SK-N-DZ (cell line): ENCODE results near the gene FBXO4.
"Not testable (repeated sequence)": the region's sequence is repeated elsewhere in the genome, so short reads cannot be mapped to it uniquely, and the experiment has no call there.

Experiments used
- DNase-seq: peaks from one replicate; pipeline ENCODE4 v3.0.0-alpha.2; 2015; ENCODE audit warnings: low spot score

The FBXO4 gene

DNA sequence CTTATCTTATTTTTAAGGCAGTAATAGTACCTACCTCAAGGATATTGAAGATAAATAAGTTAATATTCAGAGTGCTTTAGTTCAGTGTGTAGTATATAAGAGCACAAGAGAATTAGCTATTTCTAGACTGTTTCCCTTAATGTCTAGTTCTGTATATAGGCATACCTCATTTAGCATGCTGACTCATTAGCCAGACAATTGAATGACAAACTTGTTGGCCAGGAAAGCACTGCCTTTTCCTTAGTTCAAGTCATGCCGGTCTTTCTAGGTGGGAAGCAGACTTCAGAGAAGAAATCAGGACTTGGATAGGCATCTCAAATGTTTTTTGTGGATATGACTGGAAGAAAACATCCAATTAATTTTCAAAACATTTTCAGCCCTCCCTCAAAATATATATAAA, 3.2 kb upstream of the FBXO4 start:
- DNase-seq: no peak

GRCh38 chr5:41924526-41924871, 582 bp upstream of the FBXO4 start:
- DNase-seq: no peak

- DNase-seq: no peak
Measured at GRCh38 chr5:41925555-41925951, 472 bp downstream of the FBXO4 start.

GRCh38 chr5:41927604-41928003, 2.5 kb downstream of the FBXO4 start:
- DNase-seq: no peak

DNA sequence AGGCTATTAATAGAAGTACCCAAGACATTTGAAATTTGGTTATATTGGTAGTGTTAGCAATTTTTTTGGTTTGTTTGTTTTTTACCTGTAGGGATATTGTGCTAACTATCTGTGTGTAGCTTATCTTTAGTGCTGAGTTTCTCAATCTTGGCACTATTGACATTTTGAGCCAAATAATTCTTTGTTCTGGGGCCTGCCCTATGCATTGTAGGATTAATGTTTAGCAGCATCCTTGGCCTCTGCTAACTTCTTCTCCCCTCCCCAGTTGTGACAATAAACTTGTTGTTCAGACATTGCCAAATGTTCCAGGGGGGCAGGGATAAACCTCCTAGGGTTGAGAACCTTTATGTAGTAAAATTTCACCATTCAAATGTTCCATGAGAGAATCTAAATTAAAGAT, 4.0 kb downstream of the FBXO4 start:
- no peak for DNase-seq

DNA sequence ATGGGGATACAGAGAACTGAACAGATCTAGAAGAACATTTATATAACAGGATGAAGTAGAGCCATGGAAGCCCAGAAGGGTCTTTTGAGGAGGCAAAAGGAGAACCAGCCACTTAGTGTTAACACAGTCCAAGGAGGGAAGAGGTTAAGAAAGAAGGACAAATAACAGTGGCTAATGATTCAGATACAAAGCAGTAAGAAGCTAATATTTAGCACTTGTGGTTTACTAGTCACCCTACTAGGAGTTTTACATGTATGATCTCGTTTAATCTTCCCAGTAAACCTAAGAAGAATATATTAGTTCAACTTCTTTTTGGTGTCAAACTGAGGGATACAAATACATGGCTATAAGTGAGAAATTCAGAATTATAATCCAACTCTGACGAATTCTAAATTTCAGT, 7.7 kb downstream of the FBXO4 start:
- DNase-seq: no peak

DNA sequence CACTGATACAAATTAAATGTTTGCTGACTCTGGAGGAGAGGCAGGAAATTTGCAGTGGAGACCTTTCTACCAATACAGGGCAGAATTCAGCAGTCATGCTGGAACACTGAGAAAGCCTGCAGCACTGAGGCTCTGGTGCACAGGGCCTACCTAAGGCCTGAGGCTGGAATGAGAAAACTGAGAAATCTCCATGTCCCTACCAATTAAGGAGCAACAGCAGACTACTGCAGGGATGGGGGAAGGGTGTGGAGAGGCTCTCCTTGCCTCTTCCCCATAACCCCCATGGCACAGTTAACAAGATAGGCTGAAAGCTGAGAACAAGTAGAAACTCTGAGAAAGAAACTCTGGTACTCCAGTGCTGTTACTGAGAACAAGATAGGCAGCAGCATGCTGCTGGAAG, 10.5 kb downstream of the FBXO4 start:
- DNase-seq: no peak

- DNase-seq: no peak
Measured at GRCh38 chr5:41940641-41941040, 15.6 kb downstream of the FBXO4 start.

GRCh38 chr5:41945332-41945955, 20.4 kb downstream of the FBXO4 start:
- not testable (repeated sequence) for DNase-seq

DNA sequence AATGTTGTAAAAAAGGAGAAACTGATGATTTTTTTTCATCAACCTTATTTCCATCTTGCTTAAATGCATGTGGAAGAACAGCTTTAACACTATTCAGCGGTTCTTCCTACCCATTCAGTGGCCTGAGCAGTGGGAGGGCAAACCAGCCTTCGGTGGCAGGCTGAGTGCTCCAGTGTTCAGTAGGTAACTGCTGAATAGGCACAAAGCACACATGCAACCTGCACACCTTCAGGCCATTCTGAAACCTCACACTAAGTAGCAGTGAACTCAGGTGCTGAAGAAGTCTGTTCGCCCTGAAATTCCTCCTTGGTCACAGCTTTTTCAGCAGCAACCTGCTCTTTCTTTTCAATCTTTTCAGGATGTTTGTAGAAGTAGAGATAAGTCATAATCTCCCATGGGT, 26.1 kb downstream of the FBXO4 start:
- no peak for DNase-seq

DNA sequence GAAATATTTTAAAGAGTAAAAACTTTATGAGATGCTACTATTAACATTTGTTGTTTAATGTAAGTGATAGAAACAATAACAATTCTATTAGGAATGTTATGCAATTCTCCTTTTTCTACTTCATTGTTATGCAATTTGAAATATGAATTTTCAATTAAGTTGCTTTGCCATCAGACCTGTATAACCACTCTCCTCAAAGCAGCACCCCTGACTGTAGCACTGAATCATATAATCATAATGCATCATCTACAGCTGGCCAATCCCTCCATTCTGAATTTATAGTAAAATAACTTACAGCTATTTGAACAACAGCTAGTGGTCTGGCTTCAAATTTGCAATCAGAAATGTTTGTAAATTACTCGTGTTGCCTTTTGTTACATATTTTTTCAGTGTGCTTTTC, 29.2 kb downstream of the FBXO4 start:
- no peak for DNase-seq

- DNase-seq: no peak
Measured at GRCh38 chr5:41955432-41956024, 30.4 kb downstream of the FBXO4 start.

GRCh38 chr5:41956943-41957342, 31.9 kb downstream of the FBXO4 start:
- DNase-seq: no peak

DNA sequence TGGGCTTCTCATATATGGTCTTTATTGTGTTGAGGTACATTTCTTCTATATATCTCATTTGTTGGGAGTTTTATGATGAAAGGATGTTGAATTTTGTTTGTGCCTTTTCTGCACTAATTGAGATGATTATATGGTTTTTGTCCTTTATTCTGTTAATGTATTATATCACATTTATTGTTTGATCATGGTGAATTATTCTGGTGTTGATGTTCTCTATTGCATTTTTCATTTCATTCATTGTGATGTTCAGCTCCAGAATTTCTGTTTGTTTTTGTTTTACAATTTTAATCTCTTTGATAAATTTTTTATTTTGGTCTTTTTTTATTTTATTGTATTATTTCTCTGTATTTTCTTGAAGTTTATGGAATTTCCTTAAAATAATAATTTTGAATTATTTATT, 35.4 kb downstream of the FBXO4 start:
- no peak for DNase-seq

- DNase-seq: no peak
Measured at GRCh38 chr5:41961736-41962135, 36.7 kb downstream of the FBXO4 start.

DNA sequence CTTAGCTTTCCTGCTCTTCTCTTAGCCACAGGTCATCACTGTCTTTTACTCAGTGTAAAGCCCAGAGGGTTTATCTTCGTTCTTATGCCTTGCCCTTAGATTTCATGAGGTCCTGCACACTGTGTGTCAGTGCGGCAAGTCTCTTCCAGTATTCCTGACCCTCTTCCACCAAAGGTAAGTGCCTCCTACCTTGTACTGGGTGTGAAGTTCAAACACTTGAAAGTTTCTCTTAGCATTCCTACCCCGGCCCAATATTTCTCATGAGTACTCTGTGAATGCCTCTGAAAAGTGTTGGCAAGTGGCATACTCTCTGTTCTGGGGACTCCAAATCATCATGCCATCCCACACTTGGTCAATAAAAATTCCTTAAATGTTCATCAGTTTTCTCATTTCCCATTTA, 37.4 kb downstream of the FBXO4 start:
- no peak for DNase-seq

DNA sequence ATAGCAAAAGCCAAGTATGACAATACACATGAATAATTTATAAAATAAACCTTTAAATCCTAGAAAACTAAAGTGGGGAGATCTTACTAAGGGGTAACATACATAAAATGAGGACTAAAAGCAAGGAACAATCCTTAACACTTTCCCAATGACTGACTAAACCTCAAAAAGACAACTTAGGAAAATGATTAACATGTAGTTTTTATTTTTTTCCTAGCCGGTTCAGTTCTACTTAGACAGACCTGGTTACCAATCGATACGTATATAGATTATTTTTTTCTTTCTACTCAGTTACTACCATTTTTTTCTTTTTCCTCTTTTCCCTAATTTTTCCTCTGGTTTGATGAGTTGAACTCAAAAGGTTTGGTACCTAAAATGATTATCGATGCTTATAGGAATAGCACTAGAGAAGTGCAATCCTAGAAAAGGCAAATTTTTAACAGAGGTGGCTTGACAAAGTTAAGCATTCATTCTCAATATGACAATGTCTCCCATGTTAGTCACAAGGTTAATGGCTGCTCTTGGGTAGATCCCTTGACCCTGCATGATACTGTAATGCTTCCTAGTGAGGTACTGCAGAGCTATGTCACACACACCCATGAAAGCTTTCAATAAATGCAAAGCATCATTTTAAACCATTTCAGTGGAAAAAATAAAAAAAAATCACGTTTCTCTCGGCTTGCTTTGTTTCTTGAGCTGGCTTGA, 41.5 kb downstream of the FBXO4 start:
- no peak for DNase-seq

GRCh38 chr5:41967401-41967800, 42.3 kb downstream of the FBXO4 start:
- no peak for DNase-seq

DNA sequence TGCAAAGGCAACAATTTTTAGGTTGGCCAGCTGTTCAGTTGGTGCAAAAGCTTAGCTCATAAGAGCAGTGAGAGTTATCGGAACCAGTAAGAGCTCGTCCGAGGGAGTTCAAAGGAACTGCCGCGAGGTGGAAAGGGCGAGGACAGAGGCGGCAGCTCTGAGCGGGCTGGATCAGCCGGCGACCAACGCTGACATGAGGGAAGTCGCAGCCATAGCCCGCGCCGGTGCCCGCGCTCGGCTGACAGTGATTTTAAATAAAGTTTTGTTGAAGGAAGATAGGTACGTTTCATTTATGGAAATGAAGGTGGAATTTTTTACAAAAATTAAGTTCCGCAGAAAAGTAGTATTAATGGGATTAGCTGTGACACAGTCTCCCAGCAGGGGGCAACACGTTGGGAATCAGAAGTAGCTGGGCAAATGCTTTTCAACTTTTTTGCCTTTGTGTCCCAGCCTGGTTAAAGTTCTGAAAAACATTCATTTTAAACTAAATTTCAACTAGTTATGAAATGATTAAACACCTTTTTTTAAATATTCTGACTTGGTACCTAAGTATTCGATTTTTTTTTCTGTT, 43.2 kb downstream of the FBXO4 start:
- DNase-seq: no peak

DNA sequence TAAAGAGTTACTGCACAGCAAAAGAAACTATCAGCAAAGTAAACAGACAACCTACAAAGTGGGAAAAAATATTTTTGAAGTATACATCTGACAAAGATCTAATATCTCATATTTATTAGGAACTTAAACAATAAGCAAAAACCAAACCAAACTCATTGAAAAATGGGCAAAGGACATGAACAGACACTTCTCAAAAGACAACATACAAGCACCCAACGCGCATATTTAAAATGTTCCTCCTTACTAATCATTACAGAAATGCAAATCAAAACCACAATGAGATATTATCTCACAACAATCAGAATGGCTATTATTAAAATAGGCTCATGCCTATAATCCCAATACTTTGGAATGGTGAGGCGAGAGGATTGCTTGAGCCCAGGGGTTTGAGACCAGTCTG, 48.0 kb downstream of the FBXO4 start:
- no peak for DNase-seq

- no peak for DNase-seq
Measured at GRCh38 chr5:41973887-41974286, 48.8 kb downstream of the FBXO4 start.

DNA sequence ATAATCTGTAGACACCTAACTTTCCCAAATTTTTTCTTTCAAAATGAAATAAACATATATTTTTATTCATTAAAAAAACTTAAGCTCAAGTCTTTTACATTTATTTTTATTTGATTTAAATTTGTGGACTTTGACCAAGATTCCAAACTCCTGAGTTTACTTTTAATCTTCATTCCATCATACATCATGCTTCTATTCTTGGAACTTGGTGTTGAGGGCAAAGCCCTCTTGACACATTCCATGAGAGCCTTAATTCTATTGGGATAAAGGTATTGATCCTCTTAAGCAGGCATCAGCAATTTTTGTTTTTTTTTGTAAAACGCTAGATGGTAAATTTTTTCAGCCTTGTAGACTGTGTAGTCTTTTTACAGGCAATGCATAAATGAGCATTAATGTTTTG, 53.6 kb downstream of the FBXO4 start:
- DNase-seq: no peak

DNA sequence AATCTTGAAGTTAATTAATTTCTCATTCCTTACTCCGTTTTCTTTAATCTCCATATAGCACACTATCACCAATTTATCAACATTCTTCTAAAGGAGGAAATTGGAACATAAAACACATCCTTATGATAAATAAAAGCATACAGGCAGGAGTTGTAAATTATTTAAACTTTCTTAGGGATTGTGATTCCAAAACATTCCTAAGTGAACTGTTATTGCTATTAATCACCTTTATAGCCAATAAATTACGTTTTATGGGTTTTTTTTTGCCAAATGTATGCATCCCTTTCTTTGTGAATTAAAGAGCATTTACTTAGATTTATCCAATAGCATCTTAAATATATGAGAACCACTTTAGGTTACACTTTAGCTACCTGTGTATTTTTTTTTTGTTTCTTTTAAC, 55.3 kb downstream of the FBXO4 start:
- DNase-seq: no peak
